A549 (cell line): ENCODE data around the gene HDAC10. TPM values are rescaled to one million over a fixed set of nuclear protein-coding genes. Genes with fewer than 3 reads are reported as not detected.

Experiments used
- ATAC-seq, 2 experiments: fragments of 200-7000 bp in 1 of 2; fragments of >200 bp in 1 of 2; cut with Nextera tagmentation in 1 of 2; cut with Tn5 transposase in 1 of 2; 3 replicates each; pipeline versions ENCODE4 v1.8.0 to v1.9.1; 2018 to 2020; ENCODE audit warnings: mild to moderate bottlenecking in 1 of 2, moderate library complexity in 1 of 2
- CTCF ChIA-PET: fragments of 300-600 bp; sonication (Branson Sonifier 250); formaldehyde crosslinking; extraction: SDS; loops from one replicate; lab custom pipeline; 2021; ENCODE audit warnings: antibody characterized with exemption, inconsistent platforms; lab: Yijun Ruan, JAX
- POLR2A ChIA-PET: fragments of 350-600 bp; formaldehyde crosslinking; extraction: SDS; loops from one replicate; lab custom pipeline; 2021; ENCODE audit warnings: antibody characterized with exemption, inconsistent platforms; lab: Yijun Ruan, JAX
- DNase-seq, 2 experiments: peaks; one replicate each; pipeline versions ENCODE4 v3.0.0 to v3.0.0-alpha.2; 2011 to 2016; ENCODE audit warnings: low read depth in 1 of 2, low spot score in 1 of 2
- FAIRE-seq: peaks from 2 replicates; lab custom pipeline; 2011; peaks lifted over from hg19 to GRCh38; lab: Jason Lieb, UNC
- H3K27ac ChIP-seq, 2 experiments: fragments of >200 bp; sonication (Bioruptor Twin); formaldehyde crosslinking; 3 replicates each; pipeline ENCODE4 v1.5.1; 2016 to 2017
- H3K4me1 ChIP-seq: fragments of >200 bp; sonication (Bioruptor Twin); formaldehyde crosslinking; 3 replicates; pipeline ENCODE4 v1.6.1; 2016
- H3K4me2 ChIP-seq: fragments of >200 bp; sonication (Bioruptor Twin); formaldehyde crosslinking; 3 replicates; pipeline ENCODE4 v1.6.1; 2016
- H3K4me3 ChIP-seq: fragments of >200 bp; sonication (Bioruptor Twin); formaldehyde crosslinking; 3 replicates; pipeline ENCODE4 v1.5.1; 2016
- H3K9me3 ChIP-seq: fragments of >200 bp; sonication (Bioruptor Twin); formaldehyde crosslinking; 3 replicates; pipeline ENCODE4 v1.6.1; 2016
- CBX8 ChIP-seq: fragments of 200-600 bp; sonication (generic); IDR thresholded peaks from 2 replicates; pipeline ENCODE4 v1.6.1; 2016
- CEBPB ChIP-seq, 2 experiments: fragments of >200 bp in 1 of 2; sonication (Bioruptor Twin) in 1 of 2; formaldehyde crosslinking in 1 of 2; IDR thresholded peaks; 2 replicates each; pipeline ENCODE4 v1.6.1; 2012 to 2016
- CHD4 ChIP-seq: fragments of 200-600 bp; sonication (generic); IDR thresholded peaks from 2 replicates; pipeline ENCODE4 v1.6.1; 2016; ENCODE audit warnings: antibody characterized with exemption, mild to moderate bottlenecking, borderline replicate concordance
- EHMT2 ChIP-seq: fragments of 200-600 bp; sonication (generic); IDR thresholded peaks from 2 replicates; pipeline ENCODE4 v1.6.1; 2016; ENCODE audit warnings: antibody characterized with exemption, low read depth, mild to moderate bottlenecking, moderate library complexity
- ELK1 ChIP-seq: fragments of 150-350 bp; IDR thresholded peaks from 2 replicates; pipeline ENCODE4 v1.6.1; 2014; ENCODE audit warnings: low read depth, mild to moderate bottlenecking, low read length
- ESRRA ChIP-seq: fragments of 150-350 bp; IDR thresholded peaks from 2 replicates; pipeline ENCODE4 v1.6.1; 2014; ENCODE audit warnings: mild to moderate bottlenecking, low read length, borderline replicate concordance
- HES2 ChIP-seq: fragments of >200 bp; sonication (Bioruptor Twin); formaldehyde crosslinking; IDR thresholded peaks from 2 replicates; pipeline ENCODE4 v1.6.1; 2016
- HOXA7 ChIP-seq: fragments of 250-450 bp; sonication (Bioruptor Pico); IDR thresholded peaks from 2 replicates; pipeline ENCODE4 v1.5.0; 2020; ENCODE audit warnings: mild to moderate bottlenecking, moderate library complexity
- HOXB13 ChIP-seq: fragments of 250-450 bp; sonication (Bioruptor Pico); IDR thresholded peaks from 2 replicates; pipeline ENCODE4 v1.5.0; 2020; ENCODE audit warnings: low read depth, mild to moderate bottlenecking, moderate library complexity
- JUNB ChIP-seq: fragments of >200 bp; sonication (Bioruptor Twin); formaldehyde crosslinking; IDR thresholded peaks from 2 replicates; pipeline ENCODE4 v1.6.1; 2016
- KDM1A ChIP-seq: fragments of 200-600 bp; sonication (generic); IDR thresholded peaks from 2 replicates; pipeline ENCODE4 v1.6.1; 2016; ENCODE audit warnings: low read depth, mild to moderate bottlenecking
- NFE2L2 ChIP-seq: fragments of 150-350 bp; conservative IDR thresholded peaks from 2 replicates; pipeline ENCODE4 v1.6.1; 2014; ENCODE audit warnings: low read length
- NPAS2 ChIP-seq: fragments of 250-450 bp; sonication (Bioruptor Pico); IDR thresholded peaks from 2 replicates; pipeline ENCODE4 v1.8.0; 2022; ENCODE audit warnings: mild to moderate bottlenecking, moderate library complexity, borderline replicate concordance
- POLR2AphosphoS2 ChIP-seq: conservative IDR thresholded peaks from 2 replicates; pipeline ENCODE4 v1.6.1; 2012; ENCODE audit warnings: low read length, improper control_type of control experiment, inconsistent platforms
- RAD21 ChIP-seq, 2 experiments: fragments of >200 bp in 1 of 2; sonication (Bioruptor Twin) in 1 of 2; formaldehyde crosslinking in 1 of 2; IDR thresholded peaks in 1 of 2; conservative IDR thresholded peaks in 1 of 2; 2 replicates in 1 of 2; 3 replicates in 1 of 2; pipeline ENCODE4 v1.6.1; 2012 to 2018; ENCODE audit warnings: inconsistent platforms in 1 of 2
- RARB ChIP-seq: fragments of 250-450 bp; sonication (Bioruptor Pico); IDR thresholded peaks from 2 replicates; pipeline ENCODE4 v1.8.0; 2021; ENCODE audit warnings: mild to moderate bottlenecking, moderate library complexity
- RFX5 ChIP-seq: fragments of 450-650 bp; IDR thresholded peaks from 2 replicates; pipeline ENCODE4 v1.7.1; 2014; ENCODE audit warnings: antibody characterized with exemption, mild to moderate bottlenecking, moderate library complexity
- RNF2 ChIP-seq: fragments of 200-600 bp; sonication (generic); IDR thresholded peaks from 2 replicates; pipeline ENCODE4 v1.6.1; 2016; ENCODE audit warnings: low read depth, mild to moderate bottlenecking, antibody characterized with exemption, moderate library complexity, borderline replicate concordance
- SMC3 ChIP-seq: fragments of >200 bp; sonication (Bioruptor Twin); formaldehyde crosslinking; IDR thresholded peaks from 3 replicates; pipeline ENCODE4 v1.6.1; 2018; ENCODE audit warnings: inconsistent platforms
- TFCP2L1 ChIP-seq: fragments of 250-450 bp; sonication (Bioruptor Pico); IDR thresholded peaks from 2 replicates; pipeline ENCODE4 v1.5.0; 2021; ENCODE audit warnings: mild to moderate bottlenecking
- TP53 ChIP-seq: fragments of 250-450 bp; sonication (Bioruptor Pico); IDR thresholded peaks from 2 replicates; pipeline ENCODE4 v1.5.0; 2021; ENCODE audit warnings: mild to moderate bottlenecking, moderate library complexity
- USF2 ChIP-seq: fragments of 450-650 bp; IDR thresholded peaks from 2 replicates; pipeline ENCODE4 v1.6.1; 2014; ENCODE audit warnings: antibody characterized with exemption
- ZNF302 ChIP-seq: fragments of 250-450 bp; sonication (Bioruptor Pico); IDR thresholded peaks from 2 replicates; pipeline ENCODE4 v1.9.0; 2021; ENCODE audit warnings: inconsistent platforms, mild to moderate bottlenecking, moderate library complexity
- WGBS: methylation state at CpG from one replicate; pipeline ENCODE4 v1.1.6; 2017; ENCODE audit errors: missing lambda C conversion rate; 5-methylcytosine and 5-hydroxymethylcytosine counted together
- polyA plus RNA-seq, 4 experiments: library from polyadenylated mRNA; depleted of rRNA in 3 of 4; stranded (reverse); fragments of >200 nt; fragmentation: RNase III in 1 of 4; extraction: RNeasy Plus Mini Kit Qiagen cat#74134 plus additional on column Dnase treatment in 1 of 4; gene quantifications; 2 replicates in 3 of 4; 3 replicates in 1 of 4; pipeline ENCODE4 v1.2.3, GENCODE V29; 2011 to 2017
- TF ChIP-seq, protein P1 (sequence below): fragments of 200-600 bp; sonication (generic); IDR thresholded peaks from 2 replicates; pipeline ENCODE4 v1.6.1; 2016; ENCODE audit warnings: antibody characterized with exemption, mild to moderate bottlenecking, moderate library complexity
- TF ChIP-seq, protein P2 (sequence below): IDR thresholded peaks from 2 replicates; pipeline ENCODE4 v1.6.1; 2012

HDAC10 gene
- polyA plus RNA-seq, 2 of the 4 experiments (the other 2 are of a cell fraction): 2.4 to 12.0 TPM

DNA sequence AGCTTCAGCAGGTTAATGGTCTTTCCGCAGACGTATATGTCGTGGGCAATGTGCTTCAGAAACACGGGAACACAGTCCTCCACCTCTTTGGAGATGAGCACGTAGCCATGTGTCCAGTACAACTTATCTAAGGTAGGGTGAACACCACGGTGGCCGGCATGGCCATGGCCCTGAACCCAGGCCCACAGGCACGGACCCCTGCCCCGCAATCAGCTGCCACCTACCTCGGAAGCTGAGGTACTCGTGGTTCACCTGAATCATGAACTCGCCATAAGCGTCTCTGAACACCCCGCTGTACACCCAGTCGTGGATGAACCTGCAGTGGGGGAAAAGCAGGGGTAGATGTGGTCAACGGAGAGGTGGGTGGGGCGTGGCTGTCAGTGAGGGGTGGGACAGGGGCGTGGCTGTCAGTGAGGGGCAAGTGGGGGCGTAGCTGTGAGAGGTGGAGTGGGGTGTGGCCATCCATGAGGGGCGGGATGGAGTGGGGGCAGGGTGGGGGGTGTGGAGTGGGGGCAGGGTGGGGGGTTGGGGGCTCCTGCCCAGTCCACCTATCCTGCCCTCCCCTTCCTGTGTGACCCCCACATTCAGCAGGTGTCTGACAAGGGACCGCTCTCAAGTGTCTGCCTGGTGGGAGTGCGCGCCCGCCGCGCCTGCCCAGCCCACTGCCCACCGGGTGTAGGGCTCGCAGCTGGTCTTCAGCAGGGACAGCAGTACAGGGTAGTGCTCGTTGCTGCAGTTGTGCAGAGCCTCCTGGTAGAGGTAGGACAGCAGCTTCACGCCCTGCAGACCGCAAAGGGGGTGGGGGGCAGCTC lies 24.8 kb downstream of the HDAC10 start:
- Histone ChIP-seq H3K27ac (no peak overlapping the region), H3K4me1 (no peaks in the 10 kb centered on the region), H3K4me2 (no peak overlapping the region), H3K4me3 (no peak overlapping the region), H3K9me3 (no peaks in the 10 kb centered on the region)
- TF ChIP-seq, protein P1, sequence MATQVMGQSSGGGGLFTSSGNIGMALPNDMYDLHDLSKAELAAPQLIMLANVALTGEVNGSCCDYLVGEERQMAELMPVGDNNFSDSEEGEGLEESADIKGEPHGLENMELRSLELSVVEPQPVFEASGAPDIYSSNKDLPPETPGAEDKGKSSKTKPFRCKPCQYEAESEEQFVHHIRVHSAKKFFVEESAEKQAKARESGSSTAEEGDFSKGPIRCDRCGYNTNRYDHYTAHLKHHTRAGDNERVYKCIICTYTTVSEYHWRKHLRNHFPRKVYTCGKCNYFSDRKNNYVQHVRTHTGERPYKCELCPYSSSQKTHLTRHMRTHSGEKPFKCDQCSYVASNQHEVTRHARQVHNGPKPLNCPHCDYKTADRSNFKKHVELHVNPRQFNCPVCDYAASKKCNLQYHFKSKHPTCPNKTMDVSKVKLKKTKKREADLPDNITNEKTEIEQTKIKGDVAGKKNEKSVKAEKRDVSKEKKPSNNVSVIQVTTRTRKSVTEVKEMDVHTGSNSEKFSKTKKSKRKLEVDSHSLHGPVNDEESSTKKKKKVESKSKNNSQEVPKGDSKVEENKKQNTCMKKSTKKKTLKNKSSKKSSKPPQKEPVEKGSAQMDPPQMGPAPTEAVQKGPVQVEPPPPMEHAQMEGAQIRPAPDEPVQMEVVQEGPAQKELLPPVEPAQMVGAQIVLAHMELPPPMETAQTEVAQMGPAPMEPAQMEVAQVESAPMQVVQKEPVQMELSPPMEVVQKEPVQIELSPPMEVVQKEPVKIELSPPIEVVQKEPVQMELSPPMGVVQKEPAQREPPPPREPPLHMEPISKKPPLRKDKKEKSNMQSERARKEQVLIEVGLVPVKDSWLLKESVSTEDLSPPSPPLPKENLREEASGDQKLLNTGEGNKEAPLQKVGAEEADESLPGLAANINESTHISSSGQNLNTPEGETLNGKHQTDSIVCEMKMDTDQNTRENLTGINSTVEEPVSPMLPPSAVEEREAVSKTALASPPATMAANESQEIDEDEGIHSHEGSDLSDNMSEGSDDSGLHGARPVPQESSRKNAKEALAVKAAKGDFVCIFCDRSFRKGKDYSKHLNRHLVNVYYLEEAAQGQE: no peak
- TF ChIP-seq HOXB13 (no peak), RARB (no peak), TP53 (no peak), HOXA7 (no peak), TFCP2L1 (CRISPR knock-in tag) (no peak), NFE2L2 (no peak), SMC3 (no peak), KDM1A (no peak), RAD21 (conservative IDR thresholded peaks at IDR 0.05 in 1 of 2, IDR thresholded peaks at IDR 0.05 in 1 of 2) (no peak), HES2 (no peak), CHD4 (no peak)
- ChIA-PET POLR2A (no interaction called here), CTCF (interaction anchor here (0.8 to 2.7 kb wide), 4 partner anchors 11 to 273 kb away, joined by 3 to 10 read pairs (median 5); no protein-coding TSS in a partner anchor)
- ATAC-seq (no peak), DNase-seq (no peak), FAIRE-seq (no peak)
- 93% methylated on average over 4 of the region's 31 CpGs for WGBS

DNA sequence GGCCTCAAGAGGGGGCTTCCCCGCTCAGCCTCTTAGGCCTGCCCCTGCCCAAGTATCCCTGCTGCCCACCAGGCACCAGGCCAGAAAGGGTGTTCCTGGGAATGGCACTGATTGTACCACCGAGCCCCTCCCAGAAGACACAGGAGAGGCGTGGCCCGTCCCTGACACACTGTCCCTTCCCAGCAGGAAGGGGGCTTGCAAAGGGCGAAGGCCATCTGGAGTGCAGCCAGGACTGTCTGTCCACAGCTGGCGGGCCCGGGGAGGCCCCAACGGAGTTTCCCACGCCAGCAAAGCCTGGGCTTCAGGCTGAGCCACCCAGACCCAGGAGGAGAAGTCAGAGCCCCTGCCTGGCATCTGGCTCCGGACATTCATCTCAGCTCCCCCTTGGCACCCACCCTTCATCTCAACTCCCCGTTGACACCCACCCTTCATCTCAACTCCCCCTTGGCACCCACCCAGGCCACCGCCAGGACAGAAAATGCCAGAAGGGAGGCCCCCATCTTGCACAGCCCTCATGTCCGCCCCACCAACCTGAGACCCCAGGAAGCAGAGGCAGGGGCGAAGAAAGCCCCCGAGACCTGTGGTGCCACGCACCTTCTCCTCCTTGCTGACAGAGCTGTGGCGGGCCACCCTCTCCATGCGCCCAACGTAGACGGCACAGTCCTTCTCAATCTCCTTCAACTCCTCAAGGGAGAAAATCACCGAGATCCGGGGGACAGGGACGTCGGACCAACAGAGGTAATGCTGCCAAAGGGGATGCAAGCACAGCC lies 25.7 kb downstream of the HDAC10 start:
- H3K4me1 ChIP-seq: no peaks in the 10 kb centered on the region
- CTCF ChIA-PET: interaction anchor here (1.0 to 2.1 kb wide), 2 partner anchors 62 to 76 kb away, joined by 3 to 7 read pairs; no protein-coding TSS in a partner anchor
- ATAC-seq (no peak), DNase-seq (no peak), FAIRE-seq (no peak)
- no peak overlapping the region for H3K4me2 ChIP-seq
- WGBS: 98% methylated on average over 12 of the region's 24 CpGs
- POLR2A ChIA-PET: no interaction called here
- H3K9me3 ChIP-seq: no peaks in the 10 kb centered on the region
- H3K27ac ChIP-seq: no peak overlapping the region
- no peak overlapping the region for H3K4me3 ChIP-seq
- TF ChIP-seq JUNB: no peak
- TF ChIP-seq HOXA7: no peak

GRCh38 chr22:50224071-50224470 lies 27.0 kb downstream of the HDAC10 start:
- Histone ChIP-seq H3K27ac (no peak overlapping the region), H3K4me1 (no peaks in the 10 kb centered on the region), H3K9me3 (no peaks in the 10 kb centered on the region), H3K4me2 (no peak overlapping the region)
- DNase-seq: no peak
- no peak for TF ChIP-seq KDM1A
- TF ChIP-seq EHMT2: no peak
- TF ChIP-seq JUNB: no peak
- TF ChIP-seq, protein P2, sequence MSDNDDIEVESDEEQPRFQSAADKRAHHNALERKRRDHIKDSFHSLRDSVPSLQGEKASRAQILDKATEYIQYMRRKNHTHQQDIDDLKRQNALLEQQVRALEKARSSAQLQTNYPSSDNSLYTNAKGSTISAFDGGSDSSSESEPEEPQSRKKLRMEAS: no peak
- no peak for TF ChIP-seq ESRRA
- TF ChIP-seq HOXB13: no peak
- TF ChIP-seq CBX8: no peak
- no peak for TF ChIP-seq RFX5
- TF ChIP-seq NPAS2: no peak
- TF ChIP-seq POLR2AphosphoS2: no peak
- TF ChIP-seq RNF2: no peak
- no peak for TF ChIP-seq ELK1
- no peak for TF ChIP-seq RAD21 (conservative IDR thresholded peaks at IDR 0.05 in 1 of 2, IDR thresholded peaks at IDR 0.05 in 1 of 2)
- TF ChIP-seq USF2: no peak
- TF ChIP-seq CEBPB (IDR thresholded peaks at IDR 0.05): no peak
- no peak for TF ChIP-seq ZNF302
- TF ChIP-seq HES2: no peak
- TF ChIP-seq, all 56 proteins: peak for 0
- no peak overlapping the region for H3K4me3 ChIP-seq
- ChIA-PET POLR2A (interaction anchor here (0.6 kb wide), 1 partner anchor 8 kb away, joined by 3 read pairs; no protein-coding TSS in a partner anchor), CTCF (interaction anchor here (0.7 to 0.9 kb wide), 2 partner anchors 16 to 18 kb away, joined by 3 read pairs; no protein-coding TSS in a partner anchor)
- ATAC-seq (no peak), FAIRE-seq (no peak)
- WGBS: 93% methylated on average over 15 of the region's 16 CpGs
